Osteocyte (in vitro differentiated cells): ENCODE results near the gene RSPH1. TPM values are rescaled to one million over a fixed set of nuclear protein-coding genes. Genes with fewer than 3 reads are reported as not detected.
A peak's percentile ranks its signal among the peaks of the same experiment; 100 is the strongest.

Experiments
- DNase-seq: peaks from one replicate; pipeline ENCODE4 v3.0.0; 2021; ENCODE audit warnings: mixed read lengths; ENCODE audit not compliant: unreplicated experiment; ENCODE audit errors: extremely low spot score
- H3K27ac Mint-ChIP-seq: one replicate; pipeline ENCODE4 v1.8.0; 2021; ENCODE audit warnings: mild to moderate bottlenecking, mixed read lengths; ENCODE audit not compliant: unreplicated experiment
- H3K27me3 Mint-ChIP-seq: one replicate; pipeline ENCODE4 v1.8.0; 2021; ENCODE audit warnings: mixed read lengths; ENCODE audit not compliant: unreplicated experiment
- H3K36me3 Mint-ChIP-seq: one replicate; pipeline ENCODE4 v1.8.0; 2021; ENCODE audit warnings: mixed read lengths; ENCODE audit not compliant: unreplicated experiment
- H3K4me1 Mint-ChIP-seq: one replicate; pipeline ENCODE4 v1.8.0; 2021; ENCODE audit warnings: mixed read lengths; ENCODE audit not compliant: unreplicated experiment
- H3K4me3 Mint-ChIP-seq: one replicate; pipeline ENCODE4 v1.8.0; 2021; ENCODE audit warnings: mild to moderate bottlenecking, moderate library complexity, mixed read lengths; ENCODE audit not compliant: unreplicated experiment
- H3K9me3 Mint-ChIP-seq: one replicate; pipeline ENCODE4 v1.8.0; 2021; ENCODE audit warnings: mixed read lengths; ENCODE audit not compliant: unreplicated experiment
- total RNA-seq: library from RNA; stranded (reverse); gene quantifications from 2 replicates; pipeline ENCODE4 v1.2.1, GENCODE V29; 2021
- TF ChIP-seq, protein P1 (sequence below): fragments of 200-600 bp; sonication (generic); IDR thresholded peaks from 2 replicates; pipeline ENCODE4 v1.5.0; 2021; ENCODE audit warnings: antibody characterized with exemption, mild to moderate bottlenecking, moderate library complexity

RSPH1 gene
- total RNA-seq, 1 donor from 2014 or later = 0.19 TPM

DNA sequence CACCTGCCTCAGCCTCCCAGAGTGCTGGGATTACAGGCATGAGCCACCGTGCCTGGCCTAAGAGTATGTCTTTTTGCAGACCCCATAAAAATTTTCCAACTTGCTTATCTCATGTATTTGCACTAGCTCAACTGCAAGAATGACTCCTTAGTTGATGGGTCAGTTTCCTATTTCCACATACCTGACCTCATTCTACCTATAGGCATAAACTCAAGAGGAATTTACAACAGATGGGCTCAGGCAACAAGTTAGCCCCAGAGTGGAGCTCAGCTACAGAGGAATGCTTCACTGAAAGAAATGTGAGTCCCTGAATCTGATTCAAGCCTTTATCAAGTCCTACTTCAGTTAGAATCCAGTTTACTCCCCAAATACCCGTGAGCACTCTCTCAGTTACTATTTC is 12.3 kb upstream of the RSPH1 start:
- no peaks in the 10 kb centered on the region for H3K36me3 Mint-ChIP-seq
- H3K4me1 Mint-ChIP-seq = peaks cover 7% of the 10 kb centered on the region
- no peaks in the 10 kb centered on the region for H3K9me3 Mint-ChIP-seq
- no peak overlapping the region for H3K27ac Mint-ChIP-seq
- TF ChIP-seq, protein P1, sequence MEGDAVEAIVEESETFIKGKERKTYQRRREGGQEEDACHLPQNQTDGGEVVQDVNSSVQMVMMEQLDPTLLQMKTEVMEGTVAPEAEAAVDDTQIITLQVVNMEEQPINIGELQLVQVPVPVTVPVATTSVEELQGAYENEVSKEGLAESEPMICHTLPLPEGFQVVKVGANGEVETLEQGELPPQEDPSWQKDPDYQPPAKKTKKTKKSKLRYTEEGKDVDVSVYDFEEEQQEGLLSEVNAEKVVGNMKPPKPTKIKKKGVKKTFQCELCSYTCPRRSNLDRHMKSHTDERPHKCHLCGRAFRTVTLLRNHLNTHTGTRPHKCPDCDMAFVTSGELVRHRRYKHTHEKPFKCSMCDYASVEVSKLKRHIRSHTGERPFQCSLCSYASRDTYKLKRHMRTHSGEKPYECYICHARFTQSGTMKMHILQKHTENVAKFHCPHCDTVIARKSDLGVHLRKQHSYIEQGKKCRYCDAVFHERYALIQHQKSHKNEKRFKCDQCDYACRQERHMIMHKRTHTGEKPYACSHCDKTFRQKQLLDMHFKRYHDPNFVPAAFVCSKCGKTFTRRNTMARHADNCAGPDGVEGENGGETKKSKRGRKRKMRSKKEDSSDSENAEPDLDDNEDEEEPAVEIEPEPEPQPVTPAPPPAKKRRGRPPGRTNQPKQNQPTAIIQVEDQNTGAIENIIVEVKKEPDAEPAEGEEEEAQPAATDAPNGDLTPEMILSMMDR = no peak
- peaks cover 7% of the 10 kb centered on the region for H3K27me3 Mint-ChIP-seq
- DNase-seq = no peak
- no peak overlapping the region for H3K4me3 Mint-ChIP-seq

DNA sequence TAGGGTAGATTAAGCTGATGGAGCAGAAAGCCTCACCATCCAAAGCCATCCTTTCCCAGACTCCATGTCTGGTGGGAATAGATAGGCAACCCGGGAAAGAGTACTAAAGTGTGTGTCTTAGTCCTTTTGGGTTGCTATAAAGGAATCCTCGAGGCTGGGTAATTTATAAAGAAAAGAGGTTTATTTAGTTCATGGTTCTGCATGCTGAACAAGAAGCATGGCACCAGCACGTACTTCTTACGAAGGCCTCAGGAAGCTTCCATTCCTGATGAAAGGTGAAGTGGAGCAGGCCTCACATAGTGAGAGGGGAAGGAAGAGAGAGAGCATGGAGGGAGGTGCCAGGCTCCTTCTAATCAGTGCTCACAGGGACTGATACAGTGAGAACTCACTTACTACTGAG is 11.4 kb upstream of the RSPH1 start:
- DNase-seq = no peak
- no peaks in the 10 kb centered on the region for H3K9me3 Mint-ChIP-seq
- TF ChIP-seq, protein P1 = no peak

DNA sequence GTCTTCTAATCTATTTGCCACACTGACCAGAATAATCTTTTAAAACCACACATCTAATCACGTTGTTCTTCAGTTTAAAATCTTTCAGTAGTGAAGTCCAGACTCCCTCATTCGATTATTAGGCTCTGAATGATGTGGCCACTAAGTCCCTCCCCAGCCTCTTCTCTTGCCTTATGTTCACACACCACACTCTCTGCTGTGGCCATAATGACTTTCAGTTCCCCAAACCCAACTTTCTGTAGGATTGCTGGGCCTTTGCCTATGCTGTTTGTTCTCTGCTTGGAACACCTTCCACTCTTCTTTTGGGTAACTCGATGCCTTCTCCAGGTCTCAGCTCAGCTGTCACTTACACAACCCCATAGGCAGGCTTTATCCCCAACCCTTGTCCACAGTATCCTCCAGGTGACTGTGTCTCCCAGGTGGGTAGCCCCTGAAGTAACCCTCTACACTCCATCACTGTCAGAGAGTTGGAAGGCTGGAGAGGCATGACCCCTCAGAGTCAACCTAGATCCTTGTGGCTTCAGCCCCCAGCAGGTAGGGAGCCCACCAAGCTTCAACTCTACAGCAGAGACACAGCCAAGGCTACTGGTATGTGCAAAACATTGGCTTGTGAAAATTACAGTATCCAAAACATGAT is 9.2 kb upstream of the RSPH1 start:
- H3K9me3 Mint-ChIP-seq = no peaks in the 10 kb centered on the region
- no peak overlapping the region for H3K27ac Mint-ChIP-seq
- H3K4me1 Mint-ChIP-seq = no peaks in the 10 kb centered on the region
- H3K27me3 Mint-ChIP-seq = peaks cover 13% of the 10 kb centered on the region
- DNase-seq = peak; percentile 66
- H3K36me3 Mint-ChIP-seq = no peaks in the 10 kb centered on the region
- TF ChIP-seq, protein P1 = no peak
- H3K4me3 Mint-ChIP-seq = no peak overlapping the region

More for the DNA sequence above, 11.4 kb upstream of the RSPH1 start:
- Mint-ChIP-seq H3K27ac (no peak overlapping the region), H3K27me3 (peaks cover 10% of the 10 kb centered on the region), H3K36me3 (no peaks in the 10 kb centered on the region), H3K4me1 (no peaks in the 10 kb centered on the region), H3K4me3 (no peak overlapping the region)

DNA sequence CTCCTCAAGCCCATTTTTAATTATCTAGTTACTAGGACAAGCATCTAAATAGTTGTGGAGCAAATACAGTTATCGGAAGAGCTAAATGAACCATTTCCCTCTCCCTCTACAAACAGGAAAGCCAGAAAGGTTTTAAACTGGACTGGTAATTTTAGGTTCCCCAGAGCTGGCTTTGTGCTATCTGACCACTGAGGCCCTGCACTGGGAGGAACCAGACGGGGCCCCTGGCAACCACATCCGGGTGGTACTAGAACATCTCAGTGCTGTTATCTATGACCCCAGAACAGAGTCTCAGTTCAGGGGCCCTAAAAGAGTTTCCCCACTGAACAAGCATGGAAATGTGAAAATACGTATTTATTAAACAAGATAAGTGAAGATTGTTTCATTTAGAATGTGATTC is 7.7 kb upstream of the RSPH1 start:
- no peak for DNase-seq
- TF ChIP-seq, protein P1 = no peak
- H3K4me1 Mint-ChIP-seq = no peaks in the 10 kb centered on the region
- H3K4me3 Mint-ChIP-seq = no peak overlapping the region
- H3K27me3 Mint-ChIP-seq = peaks cover 13% of the 10 kb centered on the region
- no peaks in the 10 kb centered on the region for H3K9me3 Mint-ChIP-seq
- no peak overlapping the region for H3K27ac Mint-ChIP-seq
- no peaks in the 10 kb centered on the region for H3K36me3 Mint-ChIP-seq

DNA sequence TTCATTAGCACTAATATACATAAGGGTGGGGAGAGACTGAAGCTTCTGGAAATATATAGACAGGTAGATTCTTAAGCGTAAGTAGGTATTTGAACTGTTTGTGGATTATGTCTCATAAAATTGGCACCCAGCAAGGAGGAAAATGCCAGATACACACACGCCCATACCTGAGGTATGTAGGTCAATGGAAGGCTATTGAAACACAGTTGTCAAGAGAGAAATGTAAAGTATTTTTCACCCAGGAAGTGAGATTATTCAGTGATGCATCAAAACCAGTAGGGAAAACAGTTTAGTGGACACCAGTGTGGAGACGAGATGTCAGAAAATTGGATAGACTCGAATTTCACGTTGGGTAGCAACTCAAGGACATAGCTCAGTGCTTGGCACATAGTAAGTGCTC is 4.7 kb upstream of the RSPH1 start:
- Mint-ChIP-seq H3K9me3 (no peaks in the 10 kb centered on the region), H3K4me3 (no peak overlapping the region), H3K27ac (no peak overlapping the region), H3K4me1 (peaks cover 10% of the 10 kb centered on the region), H3K36me3 (no peaks in the 10 kb centered on the region), H3K27me3 (peaks cover 13% of the 10 kb centered on the region)
- no peak for DNase-seq
- TF ChIP-seq, protein P1 = no peak
